T-cell (primary cell): ENCODE results near the gene CLEC18C. TPM values are rescaled to one million over a fixed set of nuclear protein-coding genes. Genes with fewer than 3 reads are reported as not detected.
A peak's percentile ranks its signal among the peaks of the same experiment; 100 is the strongest.

ENCODE experiments used
- ATAC-seq, 4 experiments: fragments of 200-7000 bp in 3 of 4; fragments of 150-1000 bp in 1 of 4; cut with Tn5 transposase; replicated peaks in 1 of 4; 1 replicate in 3 of 4; 2 replicates in 1 of 4; pipeline ENCODE4 v1.10.0; 2021; ENCODE audit warnings: moderate library complexity in 3 of 4, mild to moderate bottlenecking in 2 of 4, moderate number of reproducible peaks in 1 of 4
- CTCF ChIA-PET, 2 donors: fragments of 300-600 bp; sonication (Branson Sonifier 250); formaldehyde crosslinking; loops; one replicate each; lab custom pipeline; 2022; ENCODE audit warnings: antibody characterized with exemption in 2 of 2; lab: Charles Lee
- POLR2A ChIA-PET, 2 donors: fragments of 300-600 bp; sonication (Branson Sonifier 250); formaldehyde crosslinking; loops; one replicate each; lab custom pipeline; 2022; ENCODE audit warnings: antibody characterized with exemption in 2 of 2; lab: Charles Lee
- DNase-seq, 35 experiments: peaks; one replicate each; pipeline versions ENCODE4 v3.0.0 to v3.0.0-alpha.2; 2013 to 2023
- H3K27ac ChIP-seq: one replicate; pipeline ENCODE4 v1.5.1; 2013; ENCODE audit warnings: low read length
- H3K27me3 ChIP-seq, 2 experiments: replicated peaks in 1 of 2; 1 replicate in 1 of 2; 2 replicates in 1 of 2; pipeline versions ENCODE4 v1.6.1 to v1.7.0; 2013; ENCODE audit warnings: low read length in 1 of 2, mixed read lengths in 1 of 2; ENCODE audit not compliant: control insufficient read depth in 2 of 2, insufficient read depth in 2 of 2; ENCODE audit errors: extremely low read depth in 1 of 2
- H3K36me3 ChIP-seq, 2 donors: 1 replicate in 1 of 2; 2 replicates in 1 of 2; pipeline versions ENCODE4 v1.6.1 to v1.7.0; 2013; ENCODE audit warnings: low read length in 1 of 2; ENCODE audit not compliant: control insufficient read depth in 2 of 2, insufficient read depth in 1 of 2; ENCODE audit errors: extremely low read depth in 1 of 2
- H3K4me1 ChIP-seq, 2 experiments: 1 replicate in 1 of 2; 2 replicates in 1 of 2; pipeline versions ENCODE4 v1.6.1 to v1.7.0; 2013; ENCODE audit warnings: low read length in 2 of 2, mixed read lengths in 1 of 2; ENCODE audit not compliant: insufficient read depth in 2 of 2, control insufficient read depth in 1 of 2; ENCODE audit errors: extremely low read depth in 1 of 2
- H3K4me3 ChIP-seq, 2 donors: 1 replicate in 1 of 2; 2 replicates in 1 of 2; pipeline versions ENCODE4 v1.5.1 to v1.7.0; 2013; ENCODE audit warnings: mild to moderate bottlenecking in 2 of 2, low read length in 1 of 2, moderate library complexity in 1 of 2; ENCODE audit not compliant: control insufficient read depth in 1 of 2; ENCODE audit errors: extremely low read depth in 1 of 2
- H3K9me3 ChIP-seq: 2 replicates; pipeline ENCODE4 v1.7.0; 2013
- H3K27ac Mint-ChIP-seq, 2 donors: one replicate each; pipeline ENCODE4 v1.8.0; 2020 to 2021; ENCODE audit warnings: mild to moderate bottlenecking in 2 of 2, mixed read lengths in 2 of 2
- H3K27me3 Mint-ChIP-seq, 2 donors: one replicate each; pipeline ENCODE4 v1.8.0; 2021 to 2022; ENCODE audit warnings: mixed read lengths in 2 of 2
- H3K36me3 Mint-ChIP-seq: one replicate; pipeline ENCODE4 v1.8.0; 2021; ENCODE audit warnings: mixed read lengths
- H3K4me1 Mint-ChIP-seq, 3 donors: one replicate each; pipeline ENCODE4 v1.8.0; 2020 to 2022; ENCODE audit warnings: mixed read lengths in 3 of 3, mild to moderate bottlenecking in 1 of 3
- H3K4me3 Mint-ChIP-seq, 3 donors: one replicate each; pipeline ENCODE4 v1.8.0; 2020 to 2022; ENCODE audit warnings: mild to moderate bottlenecking in 3 of 3, mixed read lengths in 3 of 3, moderate library complexity in 3 of 3
- H3K9me3 Mint-ChIP-seq, 3 donors: one replicate each; pipeline ENCODE4 v1.8.0; 2020 to 2022; ENCODE audit warnings: mixed read lengths in 3 of 3
- WGBS: methylation state at CpG from one replicate; pipeline ENCODE4 v1.1.5; 2013; ENCODE audit warnings: missing lambda C conversion rate; ENCODE audit not compliant: insufficient coverage; 5-methylcytosine and 5-hydroxymethylcytosine counted together
- total RNA-seq, 35 experiments: library from RNA in 6 of 35; stranded (reverse) in 6 of 35; fragments of 120-200 nt in 1 of 35; gene quantifications; one replicate each; pipeline versions ENCODE4 v1.2.1 to v1.2.4 and lab custom pipeline; 2013 to 2026

The CLEC18C gene
- total RNA-seq, 5 donors from 2014 or later (not counting 1 experiment from before 2014, with no cell fraction given), result 1.2 to 2.1 (median 1.8) TPM

GRCh38 chr16:70157477-70158260, 15.9 kb upstream of the CLEC18C start:
- DNase-seq, result no peak
- no peak overlapping the region for H3K27ac ChIP-seq
- Mint-ChIP-seq H3K36me3 (peaks cover 14% of the 10 kb centered on the region), H3K9me3 (no peaks in the 10 kb centered on the region), H3K27ac (no peak overlapping the region), H3K4me3 (no peak overlapping the region), H3K4me1 (no peaks in the 10 kb centered on the region), H3K27me3 (no peaks in the 10 kb centered on the region)
- no peak for ATAC-seq
- WGBS, result 98% methylated on average over 6 of the region's 8 CpGs
- no peaks in the 10 kb centered on the region for H3K4me1 ChIP-seq
- ChIA-PET CTCF (no interaction called here), POLR2A (no interaction called here)
- no peaks in the 10 kb centered on the region for H3K27me3 ChIP-seq
- H3K9me3 ChIP-seq, result no peaks in the 10 kb centered on the region
- no peak overlapping the region for H3K4me3 ChIP-seq
- H3K36me3 ChIP-seq, result peaks cover 32 to 99% of the 10 kb centered on the region in 2 donors

- POLR2A ChIA-PET, result interaction anchor here in 1 of 2 donors (0.7 kb wide), 1 partner anchor 102 kb away, joined by 3 read pairs; no protein-coding TSS in a partner anchor
- Mint-ChIP-seq H3K9me3 (no peaks in the 10 kb centered on the region), H3K4me1 (no peaks in the 10 kb centered on the region), H3K36me3 (peaks cover 9% of the 10 kb centered on the region), H3K27ac (no peak overlapping the region), H3K4me3 (no peak overlapping the region), H3K27me3 (no peaks in the 10 kb centered on the region)
- no peak overlapping the region for H3K27ac ChIP-seq
- H3K9me3 ChIP-seq, result no peaks in the 10 kb centered on the region
- H3K4me3 ChIP-seq, result no peak overlapping the region
- peaks cover 32 to 93% of the 10 kb centered on the region in 2 donors for H3K36me3 ChIP-seq
- H3K4me1 ChIP-seq, result no peaks in the 10 kb centered on the region
- H3K27me3 ChIP-seq, result no peaks in the 10 kb centered on the region
- ATAC-seq (no peak), DNase-seq (peak in 1 of 35 experiments; percentile 13)
- 97% methylated on average over 3 of the region's 7 CpGs for WGBS
- CTCF ChIA-PET, result no interaction called here
These were observed 15.2 kb upstream of the CLEC18C start for GRCh38 chr16:70158261-70158939.

GRCh38 chr16:70159355-70160348, 13.9 kb upstream of the CLEC18C start:
- H3K27ac Mint-ChIP-seq, result no peak overlapping the region
- CTCF ChIA-PET, result no interaction called here

GRCh38 chr16:70160388-70160787, 13.2 kb upstream of the CLEC18C start:
- Mint-ChIP-seq H3K4me3 (no peak overlapping the region), H3K9me3 (no peaks in the 10 kb centered on the region), H3K27ac (no peak overlapping the region), H3K4me1 (peaks cover 4 to 6% (median 4%) of the 10 kb centered on the region in 3 donors), H3K36me3 (peaks cover 7% of the 10 kb centered on the region), H3K27me3 (no peaks in the 10 kb centered on the region)
- DNase-seq (peak in 2 of 35 experiments; percentile 1 to 11), ATAC-seq (no peak)
- WGBS, result 89% methylated on average over 6 of the region's 6 CpGs
- no peaks in the 10 kb centered on the region for H3K9me3 ChIP-seq
- H3K4me1 ChIP-seq, result peaks cover 0 to 6% of the 10 kb centered on the region in 2 experiments
- no peak overlapping the region for H3K4me3 ChIP-seq
- H3K27me3 ChIP-seq, result no peaks in the 10 kb centered on the region
- ChIA-PET POLR2A (no interaction called here), CTCF (interaction anchor here in 1 of 2 donors (0.6 kb wide), 1 partner anchor 610 kb away, joined by 3 read pairs; no protein-coding TSS in a partner anchor)
- no peak overlapping the region for H3K27ac ChIP-seq
- peaks cover 32 to 76% of the 10 kb centered on the region in 2 donors for H3K36me3 ChIP-seq

More at GRCh38 chr16:70159355-70160348, 13.9 kb upstream of the CLEC18C start:
- Mint-ChIP-seq H3K27me3 (no peaks in the 10 kb centered on the region), H3K4me3 (no peak overlapping the region), H3K36me3 (peaks cover 7% of the 10 kb centered on the region), H3K4me1 (no peaks in the 10 kb centered on the region), H3K9me3 (no peaks in the 10 kb centered on the region)
- H3K4me1 ChIP-seq, result no peaks in the 10 kb centered on the region
- H3K9me3 ChIP-seq, result no peaks in the 10 kb centered on the region
- ATAC-seq (no peak), DNase-seq (peak in 2 of 35 experiments; percentile 6 to 13)
- H3K36me3 ChIP-seq, result peaks cover 32 to 83% of the 10 kb centered on the region in 2 donors
- no peaks in the 10 kb centered on the region for H3K27me3 ChIP-seq
- 86% methylated on average over 8 of the region's 9 CpGs for WGBS
- H3K4me3 ChIP-seq, result no peak overlapping the region
- no peak overlapping the region for H3K27ac ChIP-seq
- POLR2A ChIA-PET, result interaction anchor here in 1 of 2 donors (0.7 kb wide), 1 partner anchor 101 kb away, joined by 3 read pairs; no protein-coding TSS in a partner anchor

- Mint-ChIP-seq H3K36me3 (peaks cover 7% of the 10 kb centered on the region), H3K27ac (no peak overlapping the region), H3K4me1 (peaks cover 4 to 6% (median 4%) of the 10 kb centered on the region in 3 donors), H3K9me3 (no peaks in the 10 kb centered on the region), H3K4me3 (no peak overlapping the region), H3K27me3 (no peaks in the 10 kb centered on the region)
- Histone ChIP-seq H3K4me1 (peaks cover 0 to 6% of the 10 kb centered on the region in 2 experiments), H3K4me3 (no peak overlapping the region), H3K27ac (no peak overlapping the region), H3K9me3 (no peaks in the 10 kb centered on the region), H3K27me3 (no peaks in the 10 kb centered on the region), H3K36me3 (peaks cover 32 to 71% of the 10 kb centered on the region in 2 donors)
- ATAC-seq (no peak), DNase-seq (no peak)
- CTCF ChIA-PET, result interaction anchor here in 1 of 2 donors (0.6 kb wide), 1 partner anchor 609 kb away, joined by 3 read pairs; no protein-coding TSS in a partner anchor
- POLR2A ChIA-PET, result no interaction called here
- WGBS, result 97% methylated on average over 3 of the region's 6 CpGs
These were observed 12.8 kb upstream of the CLEC18C start for GRCh38 chr16:70160821-70161220.
